Embryonic facial prominence (tissue), 1 donor: ENCODE measurements around the gene REEP5.
"Not testable (repeated sequence)": the region's sequence is repeated elsewhere in the genome, so short reads cannot be mapped to it uniquely, and the experiment has no call there.

Experiments
- DNase-seq: peaks from one replicate; pipeline ENCODE4 v3.0.0-alpha.2; 2016; ENCODE audit errors: extremely low spot score

Gene REEP5

GRCh38 chr5:112921833-112922817, at the start of gene REEP5:
Gene REEP5, minus strand, starts transcription at chr5:112922227. Its CDS starts 37 bp downstream, at chr5:112922190.
- peak; percentile 64 for DNase-seq

- no peak for DNase-seq
These were observed 49.2 kb upstream of the REEP5 start for GRCh38 chr5:112971276-112971675.

GRCh38 chr5:112968411-112969106, 46.5 kb upstream of the REEP5 start:
- DNase-seq: no peak

GRCh38 chr5:112967520-112968083, 45.6 kb upstream of the REEP5 start:
- no peak for DNase-seq

GRCh38 chr5:112965733-112966306, 43.8 kb upstream of the REEP5 start:
- DNase-seq: no peak

- DNase-seq: not testable (repeated sequence)
These were observed 41.3 kb upstream of the REEP5 start for GRCh38 chr5:112963374-112963733.

GRCh38 chr5:112960863-112961504, 39.0 kb upstream of the REEP5 start:
- no peak for DNase-seq

- no peak for DNase-seq
These were observed 38.3 kb upstream of the REEP5 start for GRCh38 chr5:112960315-112960714.

- DNase-seq: not testable (repeated sequence)
These were observed 37.8 kb upstream of the REEP5 start for GRCh38 chr5:112959872-112960271.

- DNase-seq: peak; percentile 20
These were observed 36.4 kb upstream of the REEP5 start for GRCh38 chr5:112958093-112959088.

GRCh38 chr5:112957036-112957808, 35.2 kb upstream of the REEP5 start:
- no peak for DNase-seq

GRCh38 chr5:112956606-112957005, 34.6 kb upstream of the REEP5 start:
- no peak for DNase-seq

GRCh38 chr5:112951124-112951702, 29.2 kb upstream of the REEP5 start:
- no peak for DNase-seq

GRCh38 chr5:112948458-112948857, 26.4 kb upstream of the REEP5 start:
- no peak for DNase-seq

- no peak for DNase-seq
These were observed 18.6 kb upstream of the REEP5 start for GRCh38 chr5:112940670-112941069.

GRCh38 chr5:112938286-112938685, 16.3 kb upstream of the REEP5 start:
- no peak for DNase-seq

GRCh38 chr5:112935675-112936074, 13.6 kb upstream of the REEP5 start:
- no peak for DNase-seq

- DNase-seq: no peak
These were observed 12.3 kb upstream of the REEP5 start for GRCh38 chr5:112934366-112934663.

GRCh38 chr5:112933651-112934365, 11.8 kb upstream of the REEP5 start:
- DNase-seq: peak; percentile 26
